H1 (cell line): ENCODE data around the gene AFF4. TPM values are rescaled to one million over a fixed set of nuclear protein-coding genes. Genes with fewer than 3 reads are reported as not detected.
"Not testable (repeated sequence)": the region's sequence is repeated elsewhere in the genome, so short reads cannot be mapped to it uniquely, and the experiment has no call there.

Experiments
- CTCF ChIA-PET: fragments of 300-600 bp; sonication (Branson Sonifier 250); formaldehyde crosslinking; loops from one replicate; lab custom pipeline; 2021; ENCODE audit not compliant: partially characterized antibody; lab: Charles Lee
- POLR2A ChIA-PET: fragments of 300-600 bp; sonication (Branson Sonifier 250); formaldehyde crosslinking; loops from one replicate; lab custom pipeline; 2021; ENCODE audit warnings: inconsistent platforms; ENCODE audit not compliant: partially characterized antibody; lab: Charles Lee
- DNase-seq, 2 experiments: peaks; one replicate each; pipeline versions ENCODE4 v3.0.0 to v3.0.0-alpha.2; 2010 to 2022; ENCODE audit warnings: low spot score in 2 of 2, low read depth in 1 of 2, mixed read lengths in 1 of 2
- FAIRE-seq: peaks from 2 replicates; lab custom pipeline; 2011; peaks lifted over from hg19 to GRCh38; lab: Jason Lieb, UNC
- H2AFZ ChIP-seq: 2 replicates; pipeline ENCODE4 v1.8.1; 2012; ENCODE audit warnings: low read length, inconsistent platforms
- H2AK5ac ChIP-seq: 2 replicates; pipeline ENCODE4 v1.6.1; 2013; ENCODE audit warnings: low read depth, low read length
- H2BK120ac ChIP-seq: replicated peaks from 2 replicates; pipeline ENCODE3; 2013; ENCODE audit warnings: low read depth, low read length, inconsistent platforms
- H2BK12ac ChIP-seq: 2 replicates; pipeline ENCODE4 v1.6.1; 2013; ENCODE audit warnings: low read depth, low read length
- H2BK15ac ChIP-seq: 2 replicates; pipeline ENCODE4 v1.6.1; 2013; ENCODE audit warnings: low read length
- H2BK20ac ChIP-seq: 2 replicates; pipeline ENCODE4 v1.6.1; 2013; ENCODE audit warnings: low read length
- H2BK5ac ChIP-seq: 2 replicates; pipeline ENCODE4 v1.6.1; 2013; ENCODE audit warnings: low read depth, low read length
- H3K14ac ChIP-seq: 2 replicates; pipeline ENCODE4 v1.6.1; 2013; ENCODE audit warnings: inconsistent platforms; ENCODE audit not compliant: insufficient read length
- H3K18ac ChIP-seq: 2 replicates; pipeline ENCODE4 v1.6.1; 2013; ENCODE audit warnings: low read length; ENCODE audit errors: extremely low read depth
- H3K23ac ChIP-seq: 2 replicates; pipeline ENCODE4 v1.6.1; 2013; ENCODE audit warnings: inconsistent platforms; ENCODE audit not compliant: insufficient read length
- H3K23me2 ChIP-seq: 2 replicates; pipeline ENCODE4 v1.6.1; 2013; ENCODE audit warnings: low read depth, low read length
- H3K27ac ChIP-seq: 2 replicates; pipeline ENCODE4 v1.6.1; 2011; ENCODE audit warnings: low read depth, low read length, inconsistent platforms
- H3K27me3 ChIP-seq, 4 experiments: replicated peaks in 1 of 4; 1 replicate in 1 of 4; 2 replicates in 3 of 4; pipeline versions ENCODE4 v1.6.1 to v1.8.1; 2011 to 2013; ENCODE audit warnings: low read length in 3 of 4, mild to moderate bottlenecking in 3 of 4, inconsistent platforms in 2 of 4, mixed read lengths in 2 of 4, moderate library complexity in 1 of 4; ENCODE audit not compliant: control insufficient read depth in 3 of 4, insufficient read depth in 3 of 4; ENCODE audit errors: extremely low read depth in 1 of 4
- H3K36me3 ChIP-seq, 4 experiments: 2 replicates each; pipeline versions ENCODE4 v1.6.1 to v1.8.1; 2011 to 2013; ENCODE audit warnings: mild to moderate bottlenecking in 4 of 4, low read length in 3 of 4, moderate library complexity in 2 of 4, control low read depth in 1 of 4, inconsistent platforms in 1 of 4; ENCODE audit not compliant: insufficient read depth in 4 of 4, control insufficient read depth in 2 of 4
- H3K4ac ChIP-seq: replicated peaks from 2 replicates; pipeline ENCODE3; 2013; ENCODE audit warnings: low read length, low read depth, mixed read lengths, inconsistent platforms; ENCODE audit not compliant: insufficient read length
- H3K4me1 ChIP-seq, 4 experiments: replicated peaks in 1 of 4; 1 replicate in 1 of 4; 2 replicates in 3 of 4; pipeline versions ENCODE4 v1.6.1 to v1.8.1; 2011 to 2013; ENCODE audit warnings: low read length in 3 of 4, inconsistent platforms in 2 of 4, mixed read lengths in 1 of 4; ENCODE audit not compliant: insufficient read depth in 4 of 4, control insufficient read depth in 3 of 4
- H3K4me2 ChIP-seq, 2 experiments: 2 replicates each; pipeline versions ENCODE4 v1.6.1 to v1.8.1; 2011 to 2013; ENCODE audit warnings: low read depth in 2 of 2, low read length in 2 of 2, control low read depth in 1 of 2, inconsistent platforms in 1 of 2, mild to moderate bottlenecking in 1 of 2; ENCODE audit not compliant: insufficient read depth in 1 of 2
- H3K4me3 ChIP-seq, 4 experiments: fragments of 200-600, 300-600 bp in 1 of 4; sonication (generic), shearing (Covaris generic), sonication (Bioruptor Twin) in 1 of 4; 2 replicates each; pipeline versions ENCODE4 v1.5.1 to v1.8.1; 2011 to 2016; ENCODE audit warnings: low read length in 4 of 4, low read depth in 3 of 4, control low read depth in 2 of 4, inconsistent platforms in 2 of 4, mild to moderate bottlenecking in 2 of 4, mixed read lengths in 1 of 4, moderate library complexity in 1 of 4; ENCODE audit not compliant: insufficient read depth in 2 of 4; ENCODE audit errors: extremely low read depth in 1 of 4
- H3K56ac ChIP-seq: replicated peaks from 2 replicates; pipeline ENCODE3; 2013; ENCODE audit warnings: low read depth, mild to moderate bottlenecking, mixed read lengths, low read length, inconsistent platforms; ENCODE audit not compliant: insufficient read length
- H3K79me1 ChIP-seq: 2 replicates; pipeline ENCODE4 v1.6.1; 2013; ENCODE audit warnings: low read depth, low read length, control low read depth
- H3K79me2 ChIP-seq, 2 experiments: 2 replicates each; pipeline versions ENCODE4 v1.6.1 to v1.8.1; 2012 to 2013; ENCODE audit warnings: low read length in 2 of 2, mild to moderate bottlenecking in 2 of 2, inconsistent platforms in 1 of 2; ENCODE audit not compliant: insufficient read depth in 2 of 2, control insufficient read depth in 1 of 2
- H3K9ac ChIP-seq, 4 experiments: replicated peaks in 1 of 4; 1 replicate in 1 of 4; 2 replicates in 3 of 4; pipeline versions ENCODE4 v1.6.1 to v1.8.1; 2011 to 2013; ENCODE audit warnings: low read depth in 3 of 4, low read length in 3 of 4, control low read depth in 2 of 4, mild to moderate bottlenecking in 2 of 4, moderate library complexity in 2 of 4, inconsistent platforms in 1 of 4; ENCODE audit errors: extremely low read depth in 1 of 4
- H3K9me3 ChIP-seq, 2 experiments: 2 replicates each; pipeline versions ENCODE4 v1.6.1 to v1.8.1; 2012 to 2013; ENCODE audit warnings: mild to moderate bottlenecking in 2 of 2, moderate library complexity in 2 of 2, control low read depth in 1 of 2, inconsistent platforms in 1 of 2, low read depth in 1 of 2, low read length in 1 of 2, mixed read lengths in 1 of 2; ENCODE audit not compliant: insufficient read depth in 2 of 2
- H4K20me1 ChIP-seq, 2 experiments: replicated peaks in 1 of 2; 2 replicates each; pipeline versions ENCODE3 to v1.8.1; 2011 to 2013; ENCODE audit warnings: inconsistent platforms in 2 of 2, low read length in 2 of 2, mild to moderate bottlenecking in 1 of 2; ENCODE audit not compliant: insufficient read depth in 2 of 2, control insufficient read depth in 1 of 2
- H4K5ac ChIP-seq: 2 replicates; pipeline ENCODE4 v1.6.1; 2013; ENCODE audit warnings: low read length, low read depth, mixed read lengths, inconsistent platforms; ENCODE audit not compliant: insufficient read length
- H4K8ac ChIP-seq: 2 replicates; pipeline ENCODE4 v1.8.0; 2013; ENCODE audit warnings: mild to moderate bottlenecking, moderate library complexity, low read length, inconsistent platforms; ENCODE audit not compliant: insufficient read depth; ENCODE audit errors: extremely low read depth
- H4K91ac ChIP-seq: replicated peaks from 2 replicates; pipeline ENCODE3; 2013; ENCODE audit warnings: low read length, mixed read lengths, inconsistent platforms; ENCODE audit not compliant: insufficient read length
- whole genome bisulfite sequencing, 2 experiments: shearing (Covaris generic) in 1 of 2; methylation state at CpG; one replicate each; pipeline versions ENCODE4 v1.1.6 to v1.1.7; 2013 to 2015; ENCODE audit warnings: low lambda C conversion rate in 2 of 2, mixed read lengths in 2 of 2, inconsistent platforms in 1 of 2, low coverage in 1 of 2, missing lambda C conversion rate in 1 of 2; ENCODE audit not compliant: insufficient replicate concordance in 2 of 2, insufficient coverage in 1 of 2, insufficient read length in 1 of 2; ENCODE audit errors: extremely low coverage in 1 of 2, missing lambda C conversion rate in 1 of 2; 5-methylcytosine and 5-hydroxymethylcytosine counted together
- polyA plus RNA-seq, 7 experiments: library from polyadenylated mRNA; depleted of rRNA in 3 of 7; stranded (reverse) in 5 of 7; unstranded in 2 of 7; fragments of >200 nt in 5 of 7; fragments of 200-250 nt in 2 of 7; gene quantifications; 1 replicate in 5 of 7; 2 replicates in 1 of 7; 4 replicates in 1 of 7; pipeline versions ENCODE4 v1.2.1 to v1.2.3, GENCODE V29; 2011 to 2013; ENCODE audit warnings: missing spikeins in 2 of 7, mixed read lengths in 2 of 7
- total RNA-seq: library from RNA; stranded (reverse); fragmentation: NEBNext Ultra II Directional; extraction: Animal tissue kit (Norgen Biotek cat#: 25700); gene quantifications from 2 replicates; pipeline ENCODE4 v1.2.1, GENCODE V29; 2021

Gene AFF4
- total and polyA plus RNA-seq, 2 of the 8 experiments (the other 6 are each of a cell fraction or from before 2014, with no cell fraction given), result 12.0 to 61.4 TPM

DNA sequence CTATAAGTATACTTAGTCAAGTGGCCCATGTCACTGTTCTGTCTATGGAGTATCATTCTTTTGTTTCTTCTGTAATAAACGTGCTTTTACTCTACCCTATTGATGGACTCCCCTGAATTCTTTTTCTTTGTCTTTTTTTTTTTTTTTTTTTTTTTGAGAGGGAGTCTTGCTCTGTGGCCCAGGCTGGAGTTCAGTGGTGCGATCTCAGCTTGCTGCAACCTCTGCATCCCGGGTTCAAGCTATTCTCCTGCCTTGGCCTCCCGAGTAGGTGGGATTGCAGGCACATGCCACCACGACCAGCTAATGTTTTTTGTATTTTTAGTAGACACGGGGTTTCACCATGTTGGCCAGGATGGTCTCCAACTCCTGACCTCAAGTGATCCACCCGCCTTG, 9.0 kb upstream of the AFF4 start:
- H2AK5ac ChIP-seq, H2BK5ac ChIP-seq, H2BK12ac ChIP-seq, H3K18ac ChIP-seq, H3K4me1 ChIP-seq, FAIRE-seq, H3K4me3 ChIP-seq, H3K4ac ChIP-seq, H2BK15ac ChIP-seq, H3K36me3 ChIP-seq, H2BK120ac ChIP-seq, H3K9ac ChIP-seq, H3K14ac ChIP-seq, DNase-seq, H2AFZ ChIP-seq, H3K27me3 ChIP-seq, H4K91ac ChIP-seq, H3K79me2 ChIP-seq, H4K5ac ChIP-seq, H3K9me3 ChIP-seq, H3K23ac ChIP-seq, H4K8ac ChIP-seq, H3K79me1 ChIP-seq, H3K4me2 ChIP-seq, H3K23me2 ChIP-seq, H2BK20ac ChIP-seq, H3K27ac ChIP-seq, H4K20me1 ChIP-seq, H3K56ac ChIP-seq: not testable (repeated sequence)
- ChIA-PET CTCF (interaction anchor here (0.6 to 1.2 kb wide), 2 partner anchors 20 to 374 kb away, joined by 3 read pairs; no protein-coding TSS in a partner anchor), POLR2A (interaction anchor here (0.5 kb wide), 1 partner anchor 51 kb away, joined by 3 read pairs; no protein-coding TSS in a partner anchor)
- WGBS, 2 experiments, result 92% methylated on average over 5 of the region's 7 CpGs; no CpG with 5 or more reads in 1 of the 2 experiments
